ENCODE measurements around the gene P3H3. TPM values are rescaled to one million over a fixed set of nuclear protein-coding genes. Genes with fewer than 3 reads are reported as not detected.

The P3H3 gene
- total and polyA plus RNA-seq, 2 of the 4 experiments (the other 2 are of a cell fraction): 27.8 to 83.9 TPM

DNA sequence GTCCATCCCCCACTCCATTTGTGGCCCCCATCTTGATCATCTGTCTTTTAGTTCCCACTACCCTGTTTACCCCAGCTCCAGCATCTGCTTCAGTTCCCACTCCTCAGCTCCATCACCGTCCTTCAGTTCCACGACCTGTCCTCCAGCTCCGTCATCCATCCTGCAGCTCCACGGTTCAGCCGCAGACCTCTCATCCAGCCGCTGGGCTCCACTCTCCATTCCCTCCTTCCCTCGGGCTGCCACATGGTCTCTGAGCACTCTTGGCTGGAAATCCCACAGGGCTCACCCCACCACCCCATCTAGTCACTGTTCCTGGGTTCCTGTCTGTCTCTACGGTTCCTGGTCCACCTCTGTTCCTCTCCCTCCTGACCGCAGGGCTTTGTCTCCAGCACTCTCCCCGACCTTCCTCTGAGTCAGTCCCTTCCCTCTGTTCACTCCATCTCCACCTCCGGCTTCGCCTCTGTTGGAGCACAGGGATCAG, 3.3 kb upstream of the P3H3 start:
- peaks cover 22% of the 10 kb centered on the region for H3K4me1 ChIP-seq (ENCODE audit: control insufficient read depth, insufficient read depth, low read length)
- ChIA-PET CTCF (interaction anchor here (1.0 kb wide), 1 partner anchor 58 kb away, joined by 4 read pairs; the partner anchor contains the start of gene PTMS), POLR2A (ENCODE audit: unreplicated experiment) (no interaction called here)
- H4K20me1 ChIP-seq (ENCODE audit: insufficient read depth, low read length): peaks cover 6% of the 10 kb centered on the region; the same call in 1 of the 2 replicates
- H2BK120ac ChIP-seq (ENCODE audit: low read depth, low read length): no peak overlapping the region
- no peak overlapping the region for H3K4me3 ChIP-seq (ENCODE audit: insufficient read depth, low read depth, low read length)
- H3K27me3 ChIP-seq (ENCODE audit: control insufficient read depth, insufficient read depth, low read length): peaks cover 2% of the 10 kb centered on the region; the same call in 1 of the 2 replicates
- peak overlapping the region in 1 of 2 experiments; percentile 78; a peak in 1 of 4 replicates for H4K8ac ChIP-seq (ENCODE audit: low read depth in 2 of 2, low read length in 2 of 2)
- no peaks in the 10 kb centered on the region for H3K36me3 ChIP-seq (ENCODE audit: control insufficient read depth, insufficient read depth, low read length)
- H2BK15ac ChIP-seq (ENCODE audit: low read depth, low read length): no peak overlapping the region
- no peak overlapping the region; the same call in 1 of the 2 replicates for H2BK20ac ChIP-seq (ENCODE audit: low read depth, low read length)
- H3K9me3 ChIP-seq (ENCODE audit: control insufficient read depth, insufficient read depth, low read length): no peaks in the 10 kb centered on the region
- DNase-seq (peak; percentile 52), ATAC-seq (ENCODE audit: low read depth) (no peak)
- dilution Hi-C loops (cut with HindIII; ENCODE audit: low sequenced_read_pairs, unreplicated experiment) (no loop called here), intact Hi-C loops (cut with micrococcal nuclease) (loop anchor here (1.0 to 5.0 kb wide), 6 partner anchors 47 to 208 kb away; partner anchors contain the start of genes MLF2 and ZNF384), in situ Hi-C loops (cut with MboI; ENCODE audit: low sequenced_read_pairs) (loop anchor here (5.0 to 10.0 kb wide), 2 partner anchors 73 to 210 kb away; partner anchors contain the start of gene MLF2)
- H3K4me2 ChIP-seq (ENCODE audit: low read depth, low read length): peak overlapping the region; percentile 73
- no peak overlapping the region for H3K56ac ChIP-seq (ENCODE audit: extremely low read depth, insufficient read depth, low read length)
- H2AK9ac ChIP-seq (replicated peaks; ENCODE audit: low read depth, low read length, poor library complexity): peak overlapping the region; percentile 94
- WGBS, 2 experiments (ENCODE audit: extremely low coverage in 2 of 2, insufficient read length in 1 of 2): 59% methylated on average over 10 of the region's 12 CpGs; no CpG with 5 or more reads in 1 of the 2 experiments
- BruUV-seq (replicated peaks): no TSS peak
- peak overlapping the region; percentile 89 for H2AFZ ChIP-seq (replicated peaks; ENCODE audit: low read length, poor library complexity)
- H3K4ac ChIP-seq (ENCODE audit: low read depth, low read length): peak overlapping the region; percentile 68
- peak overlapping the region; percentile 67 for H3K14ac ChIP-seq (replicated peaks; ENCODE audit: low read depth, low read length)
- H2AK5ac ChIP-seq (ENCODE audit: low read depth, low read length): peak overlapping the region; percentile 69
- H3K79me1 ChIP-seq (ENCODE audit: low read depth in 1 of 2, low read length in 2 of 2): peaks cover 8 to 46% of the 10 kb centered on the region in 2 experiments; a peak in 3 of 4 replicates
- H2BK5ac ChIP-seq (ENCODE audit: low read depth, low read length, poor library complexity, severe bottlenecking): no peak overlapping the region
- H3K9ac ChIP-seq (ENCODE audit: low read depth, low read length): no peak overlapping the region
- H3K9me1 ChIP-seq (ENCODE audit: insufficient read depth, low read length): peaks cover 3% of the 10 kb centered on the region; the same call in 1 of the 2 replicates
- H3K18ac ChIP-seq (ENCODE audit: low read depth, low read length): no peak overlapping the region
- H4K91ac ChIP-seq (ENCODE audit: insufficient read depth, low read depth, low read length): peak overlapping the region; percentile 38; the same call in 1 of the 2 replicates
- no peak overlapping the region; the same call in 1 of the 2 replicates for H4K5ac ChIP-seq (ENCODE audit: low read depth, low read length)
- H3K27ac ChIP-seq (ENCODE audit: insufficient read depth, low read length): no peak overlapping the region
- peak overlapping the region; percentile 19; the same call in 1 of the 2 replicates for H3K23ac ChIP-seq (ENCODE audit: low read depth, low read length)
- TF ChIP-seq, protein P1, sequence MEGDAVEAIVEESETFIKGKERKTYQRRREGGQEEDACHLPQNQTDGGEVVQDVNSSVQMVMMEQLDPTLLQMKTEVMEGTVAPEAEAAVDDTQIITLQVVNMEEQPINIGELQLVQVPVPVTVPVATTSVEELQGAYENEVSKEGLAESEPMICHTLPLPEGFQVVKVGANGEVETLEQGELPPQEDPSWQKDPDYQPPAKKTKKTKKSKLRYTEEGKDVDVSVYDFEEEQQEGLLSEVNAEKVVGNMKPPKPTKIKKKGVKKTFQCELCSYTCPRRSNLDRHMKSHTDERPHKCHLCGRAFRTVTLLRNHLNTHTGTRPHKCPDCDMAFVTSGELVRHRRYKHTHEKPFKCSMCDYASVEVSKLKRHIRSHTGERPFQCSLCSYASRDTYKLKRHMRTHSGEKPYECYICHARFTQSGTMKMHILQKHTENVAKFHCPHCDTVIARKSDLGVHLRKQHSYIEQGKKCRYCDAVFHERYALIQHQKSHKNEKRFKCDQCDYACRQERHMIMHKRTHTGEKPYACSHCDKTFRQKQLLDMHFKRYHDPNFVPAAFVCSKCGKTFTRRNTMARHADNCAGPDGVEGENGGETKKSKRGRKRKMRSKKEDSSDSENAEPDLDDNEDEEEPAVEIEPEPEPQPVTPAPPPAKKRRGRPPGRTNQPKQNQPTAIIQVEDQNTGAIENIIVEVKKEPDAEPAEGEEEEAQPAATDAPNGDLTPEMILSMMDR (conservative IDR thresholded peaks at IDR 0.05; ENCODE audit: low read depth, low read length): no peak
- TF ChIP-seq, protein P2, sequence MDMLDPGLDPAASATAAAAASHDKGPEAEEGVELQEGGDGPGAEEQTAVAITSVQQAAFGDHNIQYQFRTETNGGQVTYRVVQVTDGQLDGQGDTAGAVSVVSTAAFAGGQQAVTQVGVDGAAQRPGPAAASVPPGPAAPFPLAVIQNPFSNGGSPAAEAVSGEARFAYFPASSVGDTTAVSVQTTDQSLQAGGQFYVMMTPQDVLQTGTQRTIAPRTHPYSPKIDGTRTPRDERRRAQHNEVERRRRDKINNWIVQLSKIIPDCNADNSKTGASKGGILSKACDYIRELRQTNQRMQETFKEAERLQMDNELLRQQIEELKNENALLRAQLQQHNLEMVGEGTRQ (IDR thresholded peaks at IDR 0.05; ENCODE audit: low read depth, low read length): no peak
- TF ChIP-seq SMC3 (IDR thresholded peaks at IDR 0.05; ENCODE audit: low read depth, low read length): no peak
- TF ChIP-seq NFE2L2 (IDR thresholded peaks at IDR 0.05; ENCODE audit: low read depth, low read length): no peak
- TF ChIP-seq MXI1 (IDR thresholded peaks at IDR 0.05; ENCODE audit: borderline replicate concordance, low read depth, low read length): no peak
- TF ChIP-seq RAD21 (IDR thresholded peaks at IDR 0.05; ENCODE audit: low read length): no peak
- no peak for TF ChIP-seq POLR2A (IDR thresholded peaks at IDR 0.05; ENCODE audit: low read depth, low read length)
- TF ChIP-seq CEBPB (IDR thresholded peaks at IDR 0.05; ENCODE audit: low read depth, low read length): no peak
- no peak for TF ChIP-seq MAZ (IDR thresholded peaks at IDR 0.05; ENCODE audit: borderline replicate concordance, low read depth, low read length)
- no peak for TF ChIP-seq BHLHE40 (IDR thresholded peaks at IDR 0.05; ENCODE audit: low read depth, low read length)
- TF ChIP-seq MAFK (IDR thresholded peaks at IDR 0.05; ENCODE audit: low read depth, low read length): no peak
- no peak for TF ChIP-seq CHD1 (IDR thresholded peaks at IDR 0.05; ENCODE audit: low read depth, low read length)
- no peak for TF ChIP-seq RCOR1 (IDR thresholded peaks at IDR 0.05; ENCODE audit: insufficient replicate concordance, low read length)
- no peak for TF ChIP-seq FOS (IDR thresholded peaks at IDR 0.05; ENCODE audit: low read depth, low read length)
- no peak for TF ChIP-seq RFX5 (IDR thresholded peaks at IDR 0.05; ENCODE audit: low read depth, low read length)
